ENCODE results near the gene TWF2. TPM values are rescaled to one million over a fixed set of nuclear protein-coding genes. Genes with fewer than 3 reads are reported as not detected.

TWF2 gene
- total RNA-seq, 1 experiment from 2014 or later = 102 TPM

DNA sequence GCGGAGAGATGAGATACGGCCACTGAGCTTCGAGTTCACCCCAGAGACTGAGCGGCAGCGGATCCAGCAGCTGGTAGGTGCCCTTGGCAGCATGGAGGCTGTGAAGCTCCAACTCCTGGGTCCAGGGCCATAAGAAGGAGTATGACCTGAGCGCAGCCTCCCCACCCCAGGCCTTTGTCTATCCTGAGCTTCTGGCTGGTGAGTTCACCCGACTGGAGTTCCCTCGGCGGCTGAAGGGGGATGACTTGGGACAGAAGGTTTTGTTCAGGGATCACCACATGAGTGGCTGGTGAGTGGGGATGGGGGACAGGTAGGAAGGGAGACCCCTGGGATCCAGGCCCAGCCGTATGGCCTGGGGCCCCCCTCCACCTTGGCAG, 9.2 kb upstream of the TWF2 start:
- H3K4me1 ChIP-seq (replicated peaks; ENCODE audit: insufficient read depth) = peaks cover 22% of the 10 kb centered on the region
- intact Hi-C loops (cut with micrococcal nuclease; ENCODE audit: unreplicated experiment) = no loop called here
- H3K4me3 ChIP-seq = no peak overlapping the region
- ChIA-PET POLR2A (ENCODE audit: unreplicated experiment) (no interaction called here), CTCF (no interaction called here)
- H3K27me3 ChIP-seq (ENCODE audit: insufficient read depth, low read depth) = no peaks in the 10 kb centered on the region
- no peak overlapping the region for H3K4me2 ChIP-seq
- H3K9me3 ChIP-seq (ENCODE audit: insufficient read depth, low read depth) = no peaks in the 10 kb centered on the region
- peaks cover 42% of the 10 kb centered on the region; the same call in 1 of the 2 replicates for H3F3A ChIP-seq (ENCODE audit: insufficient read depth, low read depth)
- H3K9me2 ChIP-seq (ENCODE audit: insufficient read depth) = no peaks in the 10 kb centered on the region
- DNase-seq = no peak
- no peak overlapping the region for H3K27ac ChIP-seq
- no peaks in the 10 kb centered on the region for H3K36me3 ChIP-seq (ENCODE audit: low read depth)
- no peak for TF ChIP-seq EZH2 (IDR thresholded peaks at IDR 0.05; ENCODE audit: low read depth)
- TF ChIP-seq, protein P1, sequence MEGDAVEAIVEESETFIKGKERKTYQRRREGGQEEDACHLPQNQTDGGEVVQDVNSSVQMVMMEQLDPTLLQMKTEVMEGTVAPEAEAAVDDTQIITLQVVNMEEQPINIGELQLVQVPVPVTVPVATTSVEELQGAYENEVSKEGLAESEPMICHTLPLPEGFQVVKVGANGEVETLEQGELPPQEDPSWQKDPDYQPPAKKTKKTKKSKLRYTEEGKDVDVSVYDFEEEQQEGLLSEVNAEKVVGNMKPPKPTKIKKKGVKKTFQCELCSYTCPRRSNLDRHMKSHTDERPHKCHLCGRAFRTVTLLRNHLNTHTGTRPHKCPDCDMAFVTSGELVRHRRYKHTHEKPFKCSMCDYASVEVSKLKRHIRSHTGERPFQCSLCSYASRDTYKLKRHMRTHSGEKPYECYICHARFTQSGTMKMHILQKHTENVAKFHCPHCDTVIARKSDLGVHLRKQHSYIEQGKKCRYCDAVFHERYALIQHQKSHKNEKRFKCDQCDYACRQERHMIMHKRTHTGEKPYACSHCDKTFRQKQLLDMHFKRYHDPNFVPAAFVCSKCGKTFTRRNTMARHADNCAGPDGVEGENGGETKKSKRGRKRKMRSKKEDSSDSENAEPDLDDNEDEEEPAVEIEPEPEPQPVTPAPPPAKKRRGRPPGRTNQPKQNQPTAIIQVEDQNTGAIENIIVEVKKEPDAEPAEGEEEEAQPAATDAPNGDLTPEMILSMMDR (conservative IDR thresholded peaks at IDR 0.05) = no peak
- no peaks in the 10 kb centered on the region; the same call in 1 of the 2 replicates for H4K20me1 ChIP-seq (ENCODE audit: insufficient read depth)
- no peak overlapping the region for H2AFZ ChIP-seq
- H3K79me2 ChIP-seq (ENCODE audit: low read depth) = no peaks in the 10 kb centered on the region
- BruUV-seq (replicated peaks) = no TSS peak

GRCh38 chr3:52247409-52248164, 8.6 kb upstream of the TWF2 start:
- CTCF ChIA-PET = no interaction called here
- no peak overlapping the region for H3K27ac ChIP-seq
- POLR2A ChIA-PET (ENCODE audit: unreplicated experiment) = no interaction called here
- H3K9me3 ChIP-seq (ENCODE audit: insufficient read depth, low read depth) = no peaks in the 10 kb centered on the region
- H3F3A ChIP-seq (ENCODE audit: insufficient read depth, low read depth) = peaks cover 45% of the 10 kb centered on the region; the same call in 1 of the 2 replicates
- H3K27me3 ChIP-seq (ENCODE audit: insufficient read depth, low read depth) = no peaks in the 10 kb centered on the region
- DNase-seq = no peak
- BruUV-seq (replicated peaks) = no TSS peak
- TF ChIP-seq, protein P1 (conservative IDR thresholded peaks at IDR 0.05) = no peak
- no peak for TF ChIP-seq EZH2 (IDR thresholded peaks at IDR 0.05; ENCODE audit: low read depth)
- no peaks in the 10 kb centered on the region for H3K79me2 ChIP-seq (ENCODE audit: low read depth)
- no peak overlapping the region for H3K4me3 ChIP-seq
- no peak overlapping the region for H3K4me2 ChIP-seq
- intact Hi-C loops (cut with micrococcal nuclease; ENCODE audit: unreplicated experiment) = no loop called here
- H3K4me1 ChIP-seq (replicated peaks; ENCODE audit: insufficient read depth) = peaks cover 26% of the 10 kb centered on the region
- no peak overlapping the region for H2AFZ ChIP-seq
- H3K9me2 ChIP-seq (ENCODE audit: insufficient read depth) = no peaks in the 10 kb centered on the region
- no peaks in the 10 kb centered on the region for H3K36me3 ChIP-seq (ENCODE audit: low read depth)
- no peaks in the 10 kb centered on the region; the same call in 1 of the 2 replicates for H4K20me1 ChIP-seq (ENCODE audit: insufficient read depth)

- Histone ChIP-seq H3K36me3 (ENCODE audit: low read depth) (no peaks in the 10 kb centered on the region), H3K9me3 (ENCODE audit: insufficient read depth, low read depth) (no peaks in the 10 kb centered on the region), H4K20me1 (ENCODE audit: insufficient read depth) (no peaks in the 10 kb centered on the region; the same call in 1 of the 2 replicates), H3K4me3 (no peak overlapping the region), H3K27me3 (ENCODE audit: insufficient read depth, low read depth) (no peaks in the 10 kb centered on the region), H2AFZ (no peak overlapping the region), H3K9me2 (ENCODE audit: insufficient read depth) (no peaks in the 10 kb centered on the region), H3K79me2 (ENCODE audit: low read depth) (no peaks in the 10 kb centered on the region), H3F3A (ENCODE audit: insufficient read depth, low read depth) (peaks cover 44% of the 10 kb centered on the region; the same call in 1 of the 2 replicates), H3K4me1 (replicated peaks; ENCODE audit: insufficient read depth) (peaks cover 26% of the 10 kb centered on the region), H3K27ac (no peak overlapping the region), H3K4me2 (peak overlapping the region; percentile 74; the same call in 1 of the 2 replicates)
- POLR2A ChIA-PET (ENCODE audit: unreplicated experiment) = no interaction called here
- CTCF ChIA-PET = no interaction called here
- no peak for TF ChIP-seq EZH2 (IDR thresholded peaks at IDR 0.05; ENCODE audit: low read depth)
- TF ChIP-seq, protein P1 (conservative IDR thresholded peaks at IDR 0.05) = no peak
- DNase-seq = no peak
- BruUV-seq (replicated peaks) = no TSS peak
- intact Hi-C loops (cut with micrococcal nuclease; ENCODE audit: unreplicated experiment) = no loop called here
Observed at GRCh38 chr3:52246728-52247408, 7.9 kb upstream of the TWF2 start.
